Stomach (tissue), 9 donors: ENCODE data around the gene MAGI1. TPM values are rescaled to one million over a fixed set of nuclear protein-coding genes. Genes with fewer than 3 reads are reported as not detected.

ENCODE experiments used
- DNase-seq, 2 donors: peaks; one replicate each; pipeline versions ENCODE4 v3.0.0 to v3.0.0-alpha.2; 2013 to 2019
- H3K27ac ChIP-seq, 5 donors: fragments of 200-600 bp in 4 of 5; sonication (generic) in 4 of 5; one replicate each; pipeline ENCODE4 v1.5.1; 2013 to 2019; ENCODE audit warnings: mild to moderate bottlenecking in 1 of 5, moderate library complexity in 1 of 5
- H3K27me3 ChIP-seq, 3 donors: fragments of 200-600 bp; sonication (generic); one replicate each; pipeline ENCODE4 v1.5.1; 2017 to 2019; ENCODE audit warnings: mixed run types in 1 of 3
- H3K36me3 ChIP-seq, 4 donors: fragments of 200-600 bp; sonication (generic); 1 replicate in 3 of 4; 2 replicates in 1 of 4; pipeline ENCODE4 v1.5.1; 2016 to 2019
- H3K4me1 ChIP-seq, 4 donors: fragments of 200-600 bp; sonication (generic); one replicate each; pipeline ENCODE4 v1.5.1; 2016 to 2019
- H3K4me3 ChIP-seq, 4 donors: fragments of 200-600 bp; sonication (generic) in 3 of 4; one replicate each; pipeline ENCODE4 v1.5.1; 2016 to 2019; ENCODE audit warnings: mild to moderate bottlenecking in 1 of 4
- H3K9me3 ChIP-seq, 4 donors: fragments of 200-600 bp; sonication (generic); one replicate each; pipeline ENCODE4 v1.5.1; 2016 to 2019
- EP300 ChIP-seq: sonication (generic); formaldehyde crosslinking; IDR thresholded peaks from one replicate; pipeline ENCODE4 v1.6.1; 2017; ENCODE audit warnings: antibody characterized with exemption
- POLR2A ChIP-seq, 4 donors: fragments of 450-650 bp; IDR thresholded peaks; one replicate each; pipeline ENCODE4 v1.6.1; 2016; ENCODE audit warnings: antibody characterized with exemption in 4 of 4, control low read depth in 2 of 4, mild to moderate bottlenecking in 1 of 4, moderate library complexity in 1 of 4
- POLR2AphosphoS5 ChIP-seq, 3 donors: sonication (generic); formaldehyde crosslinking; IDR thresholded peaks; one replicate each; pipeline ENCODE4 v1.6.1; 2016; ENCODE audit warnings: antibody characterized with exemption in 3 of 3
- WGBS, 5 donors: extraction: QIAGEN DNeasy Blood & Tissue Kit in 3 of 5; methylation state at CpG; one replicate each; pipeline versions ENCODE4 v1.1.5 to v1.1.7; 2013 to 2018; 5-methylcytosine and 5-hydroxymethylcytosine counted together
- intact Hi-C: fragments of 100-400 bp; cut with DNase I; formaldehyde crosslinking; loops from one replicate; pipeline ENCODE4 v1.15.1; 2023; ENCODE audit warnings: low total_unique reads
- polyA plus RNA-seq, 3 donors: library from polyadenylated mRNA; stranded (reverse); fragments of 200-250 nt; gene quantifications; one replicate each; pipeline ENCODE4 v1.2.3, GENCODE V29; 2013
- total RNA-seq, 5 donors: library from RNA; depleted of rRNA; stranded (reverse); fragments of >200 nt; gene quantifications; one replicate each; pipeline versions ENCODE4 v1.1.0 to v1.2.3, GENCODE V29; 2014 to 2016
- TF ChIP-seq, protein P1 (sequence below), 7 experiments: fragments of 450-650 bp in 4 of 7; fragments of 200-600 bp in 3 of 7; sonication (generic) in 3 of 7; IDR thresholded peaks; one replicate each; pipeline ENCODE4 v1.5.1; 2016 to 2019; ENCODE audit warnings: antibody characterized with exemption in 7 of 7, control low read depth in 2 of 7, mild to moderate bottlenecking in 1 of 7
- donor health status: healthy with polysubstance abuse.
- donor health status: Bipolar disorder and iron deficiency.
- donor health status: healthy.

Gene MAGI1
- total and polyA plus RNA-seq, 8 donors: 5.7 to 237 (median 84.8) TPM

DNA sequence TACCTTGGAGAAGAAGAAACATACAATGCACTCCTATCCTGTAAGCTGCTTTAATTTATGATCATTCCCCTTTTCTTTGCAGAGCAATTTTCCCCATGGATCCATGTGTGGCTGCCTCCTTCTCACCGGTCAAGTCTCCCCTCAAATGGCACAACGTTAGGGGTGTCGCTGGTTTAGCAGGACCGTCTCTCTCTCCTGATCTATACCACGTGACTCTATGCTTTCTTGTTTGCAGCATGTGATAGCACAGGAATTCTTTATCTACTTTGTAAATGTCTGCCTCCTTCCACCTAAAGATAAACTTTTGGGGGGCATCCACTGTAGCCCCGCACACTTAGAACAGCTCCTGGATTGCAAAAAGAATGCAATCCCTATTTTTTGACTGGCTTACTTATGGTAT lies 506.0 kb downstream of the MAGI1 start:
- Histone ChIP-seq H3K27ac (no peak overlapping the region), H3K27me3 (no peaks in the 10 kb centered on the region), H3K36me3 (no peaks in the 10 kb centered on the region), H3K4me1 (peaks cover 0 to 40% (median 3%) of the 10 kb centered on the region in 4 donors), H3K9me3 (no peaks in the 10 kb centered on the region), H3K4me3 (no peak overlapping the region)
- WGBS, 5 donors: 75 to 88% (median 84%) methylated on average over 6 of the region's 6 CpGs
- no peak for DNase-seq
- TF ChIP-seq POLR2AphosphoS5 (IDR thresholded peaks at IDR 0.05) (no peak), POLR2A (IDR thresholded peaks at IDR 0.05) (no peak), EP300 (no peak)
- TF ChIP-seq, protein P1, sequence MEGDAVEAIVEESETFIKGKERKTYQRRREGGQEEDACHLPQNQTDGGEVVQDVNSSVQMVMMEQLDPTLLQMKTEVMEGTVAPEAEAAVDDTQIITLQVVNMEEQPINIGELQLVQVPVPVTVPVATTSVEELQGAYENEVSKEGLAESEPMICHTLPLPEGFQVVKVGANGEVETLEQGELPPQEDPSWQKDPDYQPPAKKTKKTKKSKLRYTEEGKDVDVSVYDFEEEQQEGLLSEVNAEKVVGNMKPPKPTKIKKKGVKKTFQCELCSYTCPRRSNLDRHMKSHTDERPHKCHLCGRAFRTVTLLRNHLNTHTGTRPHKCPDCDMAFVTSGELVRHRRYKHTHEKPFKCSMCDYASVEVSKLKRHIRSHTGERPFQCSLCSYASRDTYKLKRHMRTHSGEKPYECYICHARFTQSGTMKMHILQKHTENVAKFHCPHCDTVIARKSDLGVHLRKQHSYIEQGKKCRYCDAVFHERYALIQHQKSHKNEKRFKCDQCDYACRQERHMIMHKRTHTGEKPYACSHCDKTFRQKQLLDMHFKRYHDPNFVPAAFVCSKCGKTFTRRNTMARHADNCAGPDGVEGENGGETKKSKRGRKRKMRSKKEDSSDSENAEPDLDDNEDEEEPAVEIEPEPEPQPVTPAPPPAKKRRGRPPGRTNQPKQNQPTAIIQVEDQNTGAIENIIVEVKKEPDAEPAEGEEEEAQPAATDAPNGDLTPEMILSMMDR (IDR thresholded peaks at IDR 0.05): no peak
- intact Hi-C loops: no loop called here

DNA sequence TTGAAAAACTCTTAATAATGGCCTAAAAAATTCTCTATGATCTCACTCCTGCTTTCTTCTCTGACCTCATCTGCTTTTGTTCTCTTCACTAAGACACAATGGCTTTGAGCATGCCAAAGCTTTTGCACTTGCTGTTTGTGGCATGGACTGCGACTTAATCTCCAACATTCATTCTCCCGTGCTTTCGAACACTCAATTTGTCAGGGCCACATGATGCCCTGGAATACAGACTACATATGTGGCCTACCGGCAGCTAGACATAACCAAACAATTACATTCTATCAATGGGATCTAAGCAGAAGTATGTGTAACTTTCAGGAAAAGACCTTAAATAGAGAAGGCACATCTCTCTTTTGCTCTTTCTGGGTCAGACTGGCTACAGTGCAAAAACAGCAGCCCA lies 506.5 kb downstream of the MAGI1 start:
- H3K4me1 ChIP-seq: peaks cover 0 to 38% (median 3%) of the 10 kb centered on the region in 4 donors
- no peak overlapping the region for H3K27ac ChIP-seq
- no peak overlapping the region for H3K4me3 ChIP-seq
- 82 to 94% (median 93%) methylated on average over 4 of the region's 4 CpGs for WGBS, 5 donors
- no peaks in the 10 kb centered on the region for H3K9me3 ChIP-seq
- TF ChIP-seq EP300 (no peak), POLR2AphosphoS5 (IDR thresholded peaks at IDR 0.05) (no peak)
- TF ChIP-seq, protein P1 (IDR thresholded peaks at IDR 0.05): no peak
- DNase-seq: no peak
- intact Hi-C loops: no loop called here
- H3K36me3 ChIP-seq: no peaks in the 10 kb centered on the region
- no peaks in the 10 kb centered on the region for H3K27me3 ChIP-seq

DNA sequence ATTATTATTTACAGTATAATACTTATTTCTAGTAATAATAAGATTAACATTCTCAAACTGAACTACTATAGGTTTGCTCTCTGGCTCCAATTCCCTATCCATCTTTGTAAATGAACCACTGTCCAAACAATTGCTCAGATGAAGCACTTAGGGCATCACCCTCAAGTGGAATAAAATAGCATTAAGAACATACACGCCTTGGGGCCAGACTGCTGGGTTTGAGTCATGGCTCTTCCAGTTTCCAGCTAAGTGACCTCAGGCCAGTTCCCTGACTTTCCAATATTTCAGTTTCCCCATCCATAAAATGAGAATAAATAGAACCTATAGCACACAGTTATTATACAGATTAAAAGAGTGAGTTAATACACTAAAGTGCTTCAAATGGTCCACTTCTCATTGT lies 507.2 kb downstream of the MAGI1 start:
- DNase-seq: no peak
- H3K27me3 ChIP-seq: no peaks in the 10 kb centered on the region
- H3K36me3 ChIP-seq: no peaks in the 10 kb centered on the region
- H3K4me3 ChIP-seq: no peak overlapping the region
- no peak overlapping the region for H3K27ac ChIP-seq
- WGBS, 5 donors: 56 to 77% (median 67%) methylated on average over 1 of the region's 1 CpG
- H3K9me3 ChIP-seq: no peaks in the 10 kb centered on the region
- peaks cover 0 to 34% (median 3%) of the 10 kb centered on the region in 4 donors for H3K4me1 ChIP-seq
- TF ChIP-seq EP300: no peak
- no peak for TF ChIP-seq POLR2A (IDR thresholded peaks at IDR 0.05)
- TF ChIP-seq POLR2AphosphoS5 (IDR thresholded peaks at IDR 0.05): no peak
- TF ChIP-seq, protein P1 (IDR thresholded peaks at IDR 0.05): no peak
- intact Hi-C loops: no loop called here

DNA sequence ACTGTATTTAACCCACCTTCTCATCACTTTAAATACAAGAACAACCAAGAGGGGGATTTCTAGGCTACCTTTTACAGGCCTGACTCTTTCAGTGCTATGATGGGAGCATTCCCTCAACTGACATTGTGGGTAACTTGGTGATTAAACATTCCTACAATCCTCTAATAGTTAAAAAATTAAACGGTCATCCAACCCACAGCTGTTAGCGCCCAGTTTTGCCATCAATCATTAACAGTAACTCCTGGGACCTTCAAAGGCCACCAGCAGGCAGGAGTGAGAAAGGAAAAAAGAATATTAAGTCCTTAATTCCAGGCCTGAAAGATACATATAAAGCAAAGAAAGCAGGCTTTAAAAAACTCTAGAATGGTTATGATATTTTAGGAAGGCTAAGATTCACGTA lies 512.1 kb downstream of the MAGI1 start:
- 62 to 77% (median 66%) methylated on average over 3 of the region's 3 CpGs for WGBS, 5 donors
- TF ChIP-seq POLR2AphosphoS5 (IDR thresholded peaks at IDR 0.05): no peak
- TF ChIP-seq, protein P1 (IDR thresholded peaks at IDR 0.05): no peak
- no peak for TF ChIP-seq POLR2A (IDR thresholded peaks at IDR 0.05)
- TF ChIP-seq EP300: no peak
- Histone ChIP-seq H3K4me3 (no peak overlapping the region), H3K27ac (no peak overlapping the region), H3K36me3 (no peaks in the 10 kb centered on the region), H3K9me3 (no peaks in the 10 kb centered on the region), H3K27me3 (no peaks in the 10 kb centered on the region), H3K4me1 (peaks cover 0 to 20% (median 5%) of the 10 kb centered on the region in 4 donors)
- no peak for DNase-seq
- intact Hi-C loops: no loop called here
